DMS79 treated with DMSO at 0.1 percent for 48 hours (cell line): ENCODE data around the gene IMP3.
"Not testable (repeated sequence)": the region's sequence is repeated elsewhere in the genome, so short reads cannot be mapped to it uniquely, and the experiment has no call there.

ENCODE experiments used
- DNase-seq: peaks from one replicate; lab custom pipeline; 2025; lab: John Stamatoyannopoulos, UW

The IMP3 gene, protein sequence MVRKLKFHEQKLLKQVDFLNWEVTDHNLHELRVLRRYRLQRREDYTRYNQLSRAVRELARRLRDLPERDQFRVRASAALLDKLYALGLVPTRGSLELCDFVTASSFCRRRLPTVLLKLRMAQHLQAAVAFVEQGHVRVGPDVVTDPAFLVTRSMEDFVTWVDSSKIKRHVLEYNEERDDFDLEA

DNA sequence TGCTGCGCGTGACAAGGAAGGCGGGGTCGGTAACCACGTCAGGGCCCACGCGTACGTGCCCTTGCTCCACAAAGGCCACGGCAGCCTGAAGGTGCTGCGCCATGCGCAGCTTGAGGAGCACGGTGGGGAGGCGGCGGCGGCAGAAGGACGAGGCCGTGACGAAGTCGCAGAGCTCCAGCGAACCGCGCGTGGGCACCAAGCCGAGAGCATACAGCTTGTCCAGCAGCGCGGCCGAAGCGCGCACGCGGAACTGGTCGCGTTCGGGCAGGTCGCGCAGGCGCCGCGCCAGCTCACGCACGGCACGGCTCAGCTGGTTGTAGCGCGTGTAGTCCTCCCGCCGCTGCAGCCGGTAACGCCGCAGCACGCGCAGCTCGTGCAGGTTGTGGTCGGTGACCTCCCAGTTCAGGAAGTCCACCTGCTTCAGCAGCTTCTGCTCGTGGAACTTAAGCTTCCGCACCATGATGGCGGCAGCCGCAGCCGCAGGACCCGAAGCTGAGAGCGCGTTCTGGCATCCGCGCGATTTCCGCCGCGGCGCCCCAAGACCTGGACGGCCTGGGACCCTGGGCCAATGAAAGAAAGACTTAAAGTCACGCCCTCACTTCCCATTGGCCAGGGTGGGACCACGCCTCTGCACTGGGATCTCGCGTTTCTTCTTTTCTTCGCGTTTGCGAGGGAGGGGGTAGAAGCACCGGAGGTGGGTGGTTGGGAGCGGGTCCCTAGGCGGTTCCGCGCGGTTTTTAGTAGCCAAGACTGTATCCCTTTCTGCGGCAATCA is at the start of gene IMP3:
Gene IMP3, minus strand, starts transcription at position 516 of the 774 bp plus-strand sequence. Its CDS starts 56 bp downstream, at position 460.
- peak; percentile 83 for DNase-seq

DNA sequence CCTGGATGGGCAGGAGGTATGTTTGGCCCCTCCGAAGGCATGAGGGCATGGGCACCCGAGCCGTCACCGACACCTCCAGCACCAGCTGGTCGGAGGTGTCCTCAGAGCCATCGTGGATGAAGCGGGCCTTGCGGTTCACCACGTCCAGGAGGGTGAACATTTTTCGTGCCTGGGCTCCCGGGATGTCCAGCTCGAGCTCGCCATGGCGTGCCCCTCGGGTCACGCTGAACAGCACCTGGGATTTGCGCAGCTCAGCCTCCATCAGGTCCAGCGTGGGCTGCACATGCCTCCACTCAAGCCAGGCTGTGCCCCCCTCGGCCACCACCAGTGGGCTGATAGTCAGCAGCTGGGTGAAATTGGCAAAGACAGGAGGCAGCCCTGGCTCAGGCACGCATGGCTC is 49.4 kb upstream of the IMP3 start:
- DNase-seq: not testable (repeated sequence)

DNA sequence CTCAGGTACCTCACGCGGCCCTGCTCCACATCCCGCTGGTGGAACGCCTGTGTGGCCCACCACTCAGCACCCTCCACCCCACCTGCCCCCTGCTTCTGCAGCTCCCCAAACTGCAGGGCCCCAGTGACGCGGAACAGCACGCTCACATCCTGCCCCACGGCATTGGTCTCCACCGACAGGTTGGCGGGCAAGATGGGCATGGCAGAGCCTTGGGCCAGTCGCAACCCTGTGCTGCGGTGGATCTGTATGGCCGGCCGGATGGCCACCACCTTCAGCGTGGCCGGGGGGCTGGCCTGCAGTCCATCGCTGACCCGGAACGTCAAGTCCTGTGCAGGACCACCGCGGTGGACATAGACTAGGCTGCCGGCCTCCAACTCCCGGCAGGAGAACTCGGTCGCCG is 48.8 kb upstream of the IMP3 start:
- no peak for DNase-seq

DNA sequence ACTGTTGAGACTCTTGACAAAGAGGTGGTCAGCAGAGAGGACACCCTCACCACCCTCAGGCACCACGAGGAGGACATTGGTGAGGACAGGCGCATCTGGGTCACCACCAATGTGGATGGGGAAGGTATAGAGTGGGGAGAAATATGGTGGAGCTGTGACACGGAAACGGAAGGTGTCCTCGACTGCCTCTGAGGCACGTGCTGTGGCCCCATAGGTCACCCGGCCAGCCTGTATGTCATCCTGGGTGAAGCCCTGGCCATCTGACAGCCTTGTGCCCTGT is 48.2 kb upstream of the IMP3 start:
- no peak for DNase-seq

DNA sequence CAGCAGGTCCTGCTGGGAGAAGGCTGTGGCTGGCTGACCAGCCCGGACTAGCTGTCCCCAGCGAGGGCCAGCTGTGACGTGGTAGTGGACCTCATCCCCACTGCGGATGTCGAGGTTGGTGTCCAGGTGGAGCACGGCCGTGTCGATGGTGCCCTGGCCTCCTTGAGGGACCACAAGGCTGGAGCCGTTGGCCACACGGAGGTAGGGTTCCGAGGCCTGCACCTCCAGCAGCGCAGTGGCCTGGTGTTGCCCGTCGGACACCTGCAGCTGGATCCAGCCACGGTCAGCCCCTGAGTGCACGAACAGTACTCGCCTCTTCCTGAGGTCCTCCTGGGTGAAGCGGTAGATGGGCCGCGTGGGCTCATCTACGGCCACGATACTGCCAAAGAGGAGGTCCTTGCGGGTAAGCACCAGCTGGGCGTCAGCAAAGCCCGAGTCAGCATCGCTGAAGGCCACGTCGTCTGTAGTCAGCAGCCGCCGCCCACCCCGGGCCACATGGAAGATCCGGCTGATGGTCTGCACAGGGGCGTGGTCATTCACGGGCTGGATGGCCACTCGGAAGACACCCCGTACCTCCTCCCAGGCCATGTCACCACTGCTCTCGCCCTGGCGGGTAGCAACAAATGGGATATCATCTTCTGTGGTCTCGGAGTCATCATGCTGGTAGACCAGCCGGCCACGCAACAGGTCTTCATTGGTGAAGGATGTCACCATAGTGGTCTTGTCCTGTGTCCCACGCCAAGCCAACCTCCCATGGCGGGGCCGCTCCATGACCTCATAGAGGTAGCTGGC is 47.7 kb upstream of the IMP3 start:
- DNase-seq: no peak

DNA sequence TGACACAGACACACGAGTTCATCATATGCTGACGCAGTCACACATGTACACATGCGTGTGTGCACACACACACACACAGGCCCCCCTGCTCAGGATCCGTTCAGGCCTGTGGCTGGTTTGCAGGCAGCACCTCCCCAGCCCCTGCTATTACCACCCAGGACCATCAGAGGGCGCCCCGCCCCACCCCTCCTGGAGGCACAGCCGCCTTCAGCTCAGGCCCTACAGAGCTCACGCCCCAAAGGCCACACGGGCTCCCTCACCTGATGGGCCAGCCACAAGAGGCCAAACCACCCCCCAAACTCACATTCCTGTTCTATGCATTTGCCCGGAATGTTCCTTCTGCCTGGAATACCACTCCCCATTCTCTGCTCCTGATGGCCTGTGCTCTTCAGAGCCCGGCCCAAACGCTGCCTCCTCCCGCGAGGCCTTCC is 46.2 kb upstream of the IMP3 start:
- not testable (repeated sequence) for DNase-seq

DNA sequence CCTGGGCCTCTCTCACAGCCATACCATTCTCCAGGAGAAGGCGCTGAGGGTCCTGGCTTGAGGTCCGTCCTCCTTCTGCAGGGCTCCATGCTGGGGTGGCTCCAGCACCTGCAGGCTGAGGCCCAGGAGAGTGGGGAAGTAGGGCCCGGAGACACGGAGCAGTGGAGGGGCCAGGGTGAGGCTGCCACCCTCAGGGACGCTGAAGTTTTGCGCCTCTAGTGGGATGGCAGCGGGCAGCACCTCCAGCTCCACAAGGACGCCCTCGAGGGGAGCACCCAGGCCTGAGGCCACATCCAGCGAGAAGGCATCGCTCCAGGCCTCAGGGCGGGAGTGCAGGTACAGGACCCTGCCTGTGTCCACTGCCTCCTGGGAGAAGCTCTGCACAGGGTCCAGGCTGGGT is 45.2 kb upstream of the IMP3 start:
- no peak for DNase-seq

DNA sequence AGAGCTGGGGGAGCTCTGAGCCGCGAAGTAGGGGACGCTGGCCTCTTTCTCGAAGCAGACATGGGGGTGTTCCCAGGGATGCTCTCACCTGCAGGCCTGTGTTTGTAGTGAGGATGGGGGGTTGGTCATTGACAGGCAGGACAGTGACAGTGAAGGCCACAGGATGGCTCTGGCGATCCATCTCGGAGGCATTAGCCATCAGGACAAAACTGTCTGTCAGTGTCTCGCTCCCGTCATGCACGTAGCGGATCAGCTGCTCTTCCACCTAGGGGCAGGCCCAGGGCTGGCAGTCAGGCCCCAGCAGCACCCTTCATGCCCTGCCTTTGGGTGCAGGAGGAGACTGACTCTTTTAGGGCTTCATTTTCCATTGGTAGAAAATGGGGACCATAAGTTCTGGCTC is 44.6 kb upstream of the IMP3 start:
- no peak for DNase-seq

DNA sequence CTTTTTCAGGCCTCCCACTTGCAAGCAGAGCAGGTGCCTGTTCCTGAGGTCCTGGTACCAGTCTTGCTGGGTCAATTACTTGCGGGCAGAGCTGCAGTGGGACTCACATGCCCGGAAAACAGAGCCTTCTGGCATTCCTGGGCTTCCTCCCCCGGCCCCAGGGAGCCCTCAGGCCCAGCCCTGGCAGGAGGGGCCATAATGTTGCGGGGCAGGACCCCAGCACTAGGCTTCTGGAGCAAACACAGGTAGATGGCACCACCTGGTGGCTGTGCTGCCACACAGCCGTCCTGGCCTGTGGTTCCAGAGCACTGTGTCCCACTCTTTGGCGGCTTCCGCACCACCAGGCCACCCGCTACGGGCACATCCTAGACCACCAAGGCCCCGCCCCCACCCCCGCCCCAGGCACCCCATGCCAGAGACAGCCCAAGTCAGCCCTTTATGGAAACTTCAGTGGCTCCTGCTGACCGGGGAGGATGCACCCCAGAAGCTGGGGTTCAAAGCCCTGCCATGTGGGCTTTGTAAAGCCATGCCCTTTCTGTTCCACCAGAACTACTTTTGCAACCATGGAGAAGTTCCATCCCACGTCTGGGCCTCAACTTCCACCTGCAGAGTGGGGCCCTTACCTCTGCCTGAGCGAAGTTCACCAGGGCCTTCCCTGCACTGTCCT is 43.8 kb upstream of the IMP3 start:
- not testable (repeated sequence) for DNase-seq

DNA sequence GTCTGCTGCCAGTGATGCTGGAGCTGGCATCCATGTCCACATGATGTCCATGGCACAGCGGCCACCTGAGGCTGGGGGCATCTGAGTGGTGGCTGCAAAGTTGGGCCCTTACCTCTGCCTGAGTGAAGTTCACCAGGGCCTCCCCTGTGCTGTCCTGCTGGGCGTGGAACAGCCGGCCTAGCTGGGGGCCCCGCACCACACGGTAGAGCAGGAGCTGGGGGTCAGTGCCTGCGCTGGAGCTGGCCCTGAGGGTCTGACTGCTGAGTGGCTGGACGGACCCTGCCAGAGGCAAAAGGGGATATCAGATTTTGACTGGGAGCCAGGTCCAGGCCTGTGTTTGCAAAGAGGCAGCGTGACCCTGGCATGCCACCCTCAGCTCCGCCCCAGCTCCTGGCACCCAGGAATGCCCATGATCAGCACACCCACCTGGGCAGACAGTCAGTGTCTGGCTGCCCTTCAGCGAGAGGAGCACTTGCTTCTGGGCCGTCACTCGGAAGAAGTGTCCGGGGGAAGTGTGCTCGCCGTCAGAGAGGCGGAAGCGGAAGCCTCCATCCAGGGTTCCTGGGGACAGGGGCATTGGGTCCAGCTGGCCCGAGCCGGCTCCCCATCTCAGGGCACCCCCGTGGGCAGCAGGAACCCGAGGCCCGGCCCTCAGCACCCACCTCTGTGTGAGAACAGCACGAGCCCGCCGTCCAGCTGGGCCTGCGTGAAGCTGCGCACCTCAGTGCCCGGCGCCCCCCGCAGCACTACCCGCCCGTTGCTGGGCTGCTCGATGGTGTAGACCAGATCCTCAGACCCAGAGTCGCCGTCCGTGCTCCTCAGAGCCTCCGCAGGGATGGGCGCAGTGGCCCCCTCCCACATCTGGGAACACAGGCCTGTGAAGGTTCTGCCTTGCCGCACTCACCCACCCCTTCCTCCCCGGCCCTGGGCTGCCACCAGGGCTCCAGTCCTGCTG is 42.4 kb upstream of the IMP3 start:
- no peak for DNase-seq

DNA sequence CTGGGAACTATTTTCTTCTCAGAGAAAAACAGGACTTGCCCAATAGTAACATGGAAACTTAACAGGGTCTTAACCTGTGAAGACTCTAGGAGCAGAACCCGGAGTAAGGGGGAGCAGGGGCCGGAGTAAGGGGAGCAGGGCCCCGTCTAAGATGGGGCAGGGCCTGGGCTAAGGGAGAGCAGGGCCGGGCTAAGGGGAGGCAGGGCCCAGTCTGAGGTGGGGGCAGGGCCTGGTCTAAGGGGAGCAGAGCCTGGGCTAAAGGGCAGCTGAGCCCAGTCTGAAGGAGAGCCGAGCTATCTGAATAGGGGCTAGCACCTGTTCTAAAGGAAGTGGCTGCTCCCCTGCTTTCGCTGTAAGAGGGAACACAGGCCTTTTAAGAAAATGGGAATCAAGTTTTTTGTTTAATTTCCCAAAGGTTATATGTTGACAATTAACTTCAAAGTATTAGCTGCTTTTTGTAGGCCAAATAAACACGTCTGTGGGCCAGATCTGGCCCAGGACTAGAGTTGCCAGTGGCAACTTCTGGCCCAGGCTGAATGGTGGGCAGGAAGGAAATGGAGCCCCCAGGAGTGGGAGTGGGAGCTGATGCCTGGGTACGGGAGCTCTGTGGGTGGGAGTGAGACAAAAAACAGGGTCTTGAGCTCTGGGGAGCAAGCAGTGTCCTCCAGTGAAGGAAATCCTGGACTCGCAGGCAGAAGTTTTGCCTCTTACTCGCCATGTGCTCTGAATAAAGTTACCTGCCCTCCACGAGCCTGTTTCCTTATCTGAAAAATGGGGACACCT is 40.2 kb upstream of the IMP3 start:
- no peak for DNase-seq

DNA sequence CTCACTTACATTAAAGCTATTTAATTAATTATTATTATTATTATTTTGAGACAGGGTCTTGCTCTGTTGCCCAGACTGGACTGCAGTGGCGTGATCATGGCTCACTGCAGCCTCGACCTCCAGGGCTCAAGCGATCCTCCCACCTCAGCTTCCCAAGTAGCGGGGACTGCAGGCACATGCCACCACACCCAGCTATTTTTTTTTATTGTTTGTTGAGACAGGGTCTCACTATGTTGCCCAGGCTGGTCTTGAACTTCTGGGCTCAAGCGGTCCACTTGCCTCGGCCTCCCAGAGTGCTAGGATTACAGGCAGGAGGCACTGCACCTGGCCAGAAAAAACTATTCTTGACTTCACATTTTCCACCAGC is 38.3 kb upstream of the IMP3 start:
- DNase-seq: not testable (repeated sequence)

DNA sequence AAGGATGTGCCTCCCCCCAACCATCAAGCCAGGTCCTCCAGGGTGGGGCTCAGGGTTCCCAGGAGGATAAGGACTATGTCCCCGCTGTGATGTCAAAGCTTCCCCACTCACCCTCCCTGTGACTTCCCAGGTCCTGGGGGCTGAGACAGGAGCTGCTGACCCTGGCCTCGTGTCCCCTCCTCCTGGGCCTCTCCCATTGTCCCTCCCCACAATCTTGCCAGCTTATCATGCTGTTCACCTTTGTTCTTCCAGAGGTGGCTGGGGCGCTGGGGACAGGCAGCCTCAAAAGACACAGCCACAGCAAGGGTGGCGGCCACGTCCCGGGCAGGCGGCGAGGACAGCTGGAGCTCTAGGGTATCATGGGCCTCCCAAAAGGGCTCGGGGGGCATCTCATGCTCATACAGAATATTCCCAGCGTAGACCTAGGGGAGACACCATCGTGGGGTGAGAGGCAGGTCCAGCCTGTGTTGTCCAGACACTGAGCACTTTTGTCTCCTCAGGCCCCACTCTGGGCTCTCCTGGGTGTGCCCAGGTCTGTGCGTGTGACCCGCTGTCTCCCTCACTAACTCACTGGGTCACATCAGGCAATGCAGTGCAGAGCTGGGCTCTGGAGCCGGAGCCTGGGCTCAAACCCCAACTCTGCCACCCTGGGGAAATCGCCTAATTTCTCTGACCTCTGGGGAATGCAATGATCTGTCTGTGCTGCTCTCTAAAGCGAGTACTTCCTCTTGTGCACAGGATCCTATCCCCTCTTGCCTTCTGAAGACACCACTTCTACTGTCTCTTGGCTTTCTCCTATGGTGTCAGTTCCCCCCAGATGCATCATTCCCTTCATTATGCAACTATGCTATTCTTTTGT is 37.7 kb upstream of the IMP3 start:
- DNase-seq: no peak

DNA sequence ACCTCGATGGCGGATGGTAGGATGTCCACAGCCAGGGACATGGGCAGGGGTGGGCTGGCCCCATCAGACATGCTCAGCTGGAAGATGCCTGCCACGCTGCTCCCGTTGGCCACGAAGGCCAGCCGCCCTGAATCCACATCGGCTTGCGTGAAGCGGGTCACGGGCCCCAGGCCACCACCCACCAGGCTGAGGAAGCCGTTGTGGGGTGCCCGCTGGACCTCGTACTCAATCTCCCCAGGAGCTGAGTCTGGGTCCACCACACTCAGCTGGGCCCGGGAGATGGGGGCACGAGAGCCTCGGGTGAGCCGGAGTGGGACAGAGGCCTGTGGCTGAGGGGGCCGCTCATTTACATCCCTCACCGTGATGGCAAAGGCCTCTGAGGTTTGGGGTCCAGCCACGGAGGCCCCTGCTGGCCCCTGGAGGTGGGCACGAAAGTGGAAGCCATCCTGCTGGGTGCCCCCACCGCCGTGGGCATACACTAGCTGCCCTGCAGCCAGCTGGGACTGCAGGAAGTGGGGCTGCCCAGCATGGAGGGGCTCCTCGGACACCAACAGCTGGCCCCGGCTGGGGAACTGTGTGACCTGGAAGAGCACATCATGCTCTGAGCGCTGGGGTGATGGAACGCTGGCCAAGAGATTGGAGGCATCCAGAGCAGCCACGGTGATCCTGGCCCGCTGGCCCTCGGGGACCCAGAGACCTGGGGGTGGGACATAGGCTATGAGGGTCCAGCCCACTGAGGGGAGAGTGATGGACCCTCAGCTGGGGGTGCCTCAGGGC is 36.9 kb upstream of the IMP3 start:
- DNase-seq: no peak

DNA sequence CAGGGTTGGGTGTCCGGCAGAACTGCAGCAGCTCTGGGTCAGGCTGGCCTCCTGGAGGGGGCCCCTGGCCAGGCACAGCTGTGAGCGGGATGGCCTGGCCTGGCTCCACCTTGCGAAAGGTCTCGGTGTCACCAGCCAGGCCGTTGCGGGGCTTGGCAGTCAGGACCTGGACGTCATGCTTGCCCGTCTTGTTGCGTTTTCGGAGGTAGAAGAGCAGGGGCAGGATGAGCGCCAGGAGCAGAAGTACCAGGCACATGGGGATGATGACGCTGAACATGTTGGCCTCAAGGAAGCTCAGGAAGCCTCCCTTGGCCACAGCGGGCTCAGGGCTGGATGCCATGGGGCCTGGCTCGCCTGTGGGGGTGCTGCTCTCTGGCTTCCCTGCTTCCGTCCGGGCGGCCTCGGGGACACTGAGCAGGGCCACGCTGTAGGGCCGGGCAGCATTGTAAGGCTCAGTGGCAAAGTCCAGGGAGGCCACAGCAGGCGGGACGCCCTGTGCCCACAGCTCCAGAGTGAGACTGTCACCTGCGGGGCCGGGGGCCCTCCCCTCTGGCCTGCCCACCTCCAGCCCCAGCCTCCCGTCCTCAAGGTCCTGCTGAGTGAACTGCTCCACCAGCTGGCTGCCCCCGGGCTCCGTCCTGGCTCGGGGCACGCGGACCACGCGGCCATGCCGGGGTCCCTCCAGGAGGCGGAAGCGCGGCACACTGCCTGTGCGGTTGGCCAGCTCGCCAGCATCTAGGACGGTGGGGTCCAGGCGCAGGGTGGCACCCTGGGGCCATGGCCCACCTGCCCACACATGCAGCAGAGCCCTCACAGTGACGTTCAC is 35.8 kb upstream of the IMP3 start:
- DNase-seq: no peak

DNA sequence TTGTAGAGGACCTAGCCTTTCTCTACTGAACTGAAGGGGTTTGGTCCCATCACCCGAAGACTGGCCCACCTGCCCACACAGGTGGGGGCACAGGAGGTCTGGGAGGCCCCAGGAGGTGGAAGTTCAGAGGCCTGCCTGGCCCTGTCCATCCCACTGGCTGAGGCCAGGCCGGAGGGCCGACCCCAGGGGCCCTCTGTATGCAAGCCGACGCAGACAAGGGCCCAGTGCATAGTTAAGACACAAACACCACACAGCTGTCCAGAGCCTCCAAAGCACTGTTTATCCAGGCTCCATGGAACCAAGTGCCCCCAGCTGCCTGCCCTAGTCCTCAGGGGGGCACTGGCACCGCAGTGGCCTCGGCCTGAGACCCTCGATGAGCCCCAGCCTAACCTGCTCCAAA is 34.3 kb upstream of the IMP3 start:
- DNase-seq: no peak

DNA sequence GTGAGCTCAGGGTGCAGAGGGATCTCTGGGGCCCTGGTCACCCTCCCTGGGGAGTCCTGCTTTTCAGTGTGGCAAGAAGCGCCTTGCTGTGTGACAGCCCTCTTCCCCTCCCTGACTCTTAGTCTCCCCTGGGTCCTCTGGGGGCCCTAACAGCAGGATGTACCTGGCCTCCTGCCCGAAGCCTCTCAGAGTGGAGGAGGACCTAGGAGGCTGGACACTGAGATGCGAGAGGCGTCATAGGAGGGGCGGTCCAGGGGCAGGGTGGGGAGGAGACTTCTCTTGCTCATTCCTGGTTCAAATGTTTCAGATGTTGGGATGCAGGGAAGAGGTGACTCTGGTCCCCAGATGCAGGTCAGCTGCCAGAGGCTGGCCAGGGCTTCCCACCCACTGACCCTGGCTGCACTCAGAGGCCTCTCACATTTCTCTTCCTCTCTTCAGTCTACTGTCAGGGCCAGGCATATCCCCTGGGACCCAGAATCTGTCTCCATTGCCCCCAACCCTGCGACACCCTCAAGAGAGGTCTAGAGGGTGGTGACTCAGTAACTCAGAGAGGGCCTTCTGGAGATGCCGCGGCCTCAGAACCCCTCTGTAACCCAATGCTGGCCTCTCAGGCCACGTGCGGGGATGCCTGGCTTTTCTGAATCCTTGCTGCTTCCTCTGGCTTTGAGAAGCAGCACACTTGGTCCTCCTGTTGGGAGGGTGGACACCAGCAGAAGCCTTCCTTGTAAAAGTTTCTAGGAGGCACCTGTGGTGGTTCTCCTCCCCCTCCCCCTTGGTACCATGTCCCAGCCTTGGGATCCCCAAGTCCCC is 33.6 kb upstream of the IMP3 start:
- no peak for DNase-seq
